ES-I3 (cell line): Measurements from ENCODE around the gene RBMS1.

Source experiments
- H3K36me3 ChIP-seq: 2 replicates; pipeline ENCODE4 v1.6.1; 2013; ENCODE audit warnings: mild to moderate bottlenecking, low read length, control low read depth, moderate library complexity; ENCODE audit not compliant: insufficient read depth
- H3K4me1 ChIP-seq: 2 replicates; pipeline ENCODE4 v1.6.1; 2013; ENCODE audit warnings: mild to moderate bottlenecking, control low read depth, low read length; ENCODE audit not compliant: insufficient read depth
- H3K9ac ChIP-seq: 2 replicates; pipeline ENCODE4 v1.6.1; 2013; ENCODE audit warnings: low read depth, mild to moderate bottlenecking, low read length, moderate library complexity
- H3K9me3 ChIP-seq: 2 replicates; pipeline ENCODE4 v1.6.1; 2013; ENCODE audit warnings: mild to moderate bottlenecking, low read length, moderate library complexity; ENCODE audit not compliant: control insufficient read depth, insufficient read depth

RBMS1 gene

GRCh38 chr2:160251569-160251968, 242.0 kb downstream of the RBMS1 start:
- H3K36me3 ChIP-seq, result no peaks in the 10 kb centered on the region
- H3K4me1 ChIP-seq, result no peaks in the 10 kb centered on the region
- no peaks in the 10 kb centered on the region for H3K9me3 ChIP-seq
- no peak overlapping the region for H3K9ac ChIP-seq

- no peaks in the 10 kb centered on the region for H3K4me1 ChIP-seq
- no peak overlapping the region for H3K9ac ChIP-seq
- H3K9me3 ChIP-seq, result no peaks in the 10 kb centered on the region; the same call in 1 of the 2 replicates
- no peaks in the 10 kb centered on the region for H3K36me3 ChIP-seq
These were observed 243.7 kb downstream of the RBMS1 start for GRCh38 chr2:160249876-160250275.

- Histone ChIP-seq H3K9me3 (no peaks in the 10 kb centered on the region; the same call in 1 of the 2 replicates), H3K4me1 (no peaks in the 10 kb centered on the region), H3K9ac (no peak overlapping the region), H3K36me3 (no peaks in the 10 kb centered on the region)
These were observed 246.1 kb downstream of the RBMS1 start for GRCh38 chr2:160247296-160248035.

- no peaks in the 10 kb centered on the region for H3K36me3 ChIP-seq
- no peaks in the 10 kb centered on the region for H3K4me1 ChIP-seq
- no peaks in the 10 kb centered on the region; the same call in 1 of the 2 replicates for H3K9me3 ChIP-seq
- no peak overlapping the region for H3K9ac ChIP-seq
These were observed 247.3 kb downstream of the RBMS1 start for GRCh38 chr2:160246356-160246755.

- Histone ChIP-seq H3K9ac (no peak overlapping the region), H3K4me1 (no peaks in the 10 kb centered on the region), H3K36me3 (no peaks in the 10 kb centered on the region), H3K9me3 (no peaks in the 10 kb centered on the region; the same call in 1 of the 2 replicates)
These were observed 247.9 kb downstream of the RBMS1 start for GRCh38 chr2:160245614-160246155.

- Histone ChIP-seq H3K9ac (no peak overlapping the region), H3K9me3 (no peaks in the 10 kb centered on the region; the same call in 1 of the 2 replicates), H3K4me1 (no peaks in the 10 kb centered on the region), H3K36me3 (no peaks in the 10 kb centered on the region)
These were observed 250.6 kb downstream of the RBMS1 start for GRCh38 chr2:160242893-160243564.

GRCh38 chr2:160241251-160242137, 252.1 kb downstream of the RBMS1 start:
- no peaks in the 10 kb centered on the region for H3K36me3 ChIP-seq
- H3K9me3 ChIP-seq, result no peaks in the 10 kb centered on the region; the same call in 1 of the 2 replicates
- no peaks in the 10 kb centered on the region for H3K4me1 ChIP-seq
- no peak overlapping the region for H3K9ac ChIP-seq

- Histone ChIP-seq H3K4me1 (no peaks in the 10 kb centered on the region), H3K36me3 (no peaks in the 10 kb centered on the region), H3K9ac (no peak overlapping the region), H3K9me3 (no peaks in the 10 kb centered on the region)
These were observed 254.2 kb downstream of the RBMS1 start for GRCh38 chr2:160239436-160239835.

GRCh38 chr2:160238392-160238791, 255.2 kb downstream of the RBMS1 start:
- Histone ChIP-seq H3K9ac (no peak overlapping the region), H3K4me1 (no peaks in the 10 kb centered on the region), H3K36me3 (no peaks in the 10 kb centered on the region), H3K9me3 (no peaks in the 10 kb centered on the region)

GRCh38 chr2:160232905-160233475, 260.6 kb downstream of the RBMS1 start:
- Histone ChIP-seq H3K9ac (no peak overlapping the region), H3K4me1 (no peaks in the 10 kb centered on the region), H3K9me3 (no peaks in the 10 kb centered on the region), H3K36me3 (no peaks in the 10 kb centered on the region)

GRCh38 chr2:160229591-160229990, 264.0 kb downstream of the RBMS1 start:
- Histone ChIP-seq H3K9me3 (no peaks in the 10 kb centered on the region), H3K36me3 (no peaks in the 10 kb centered on the region), H3K9ac (no peak overlapping the region), H3K4me1 (no peaks in the 10 kb centered on the region)

- Histone ChIP-seq H3K9ac (no peak overlapping the region), H3K9me3 (no peaks in the 10 kb centered on the region), H3K4me1 (peaks cover 6% of the 10 kb centered on the region; the same call in 1 of the 2 replicates), H3K36me3 (no peaks in the 10 kb centered on the region)
These were observed 265.3 kb downstream of the RBMS1 start for GRCh38 chr2:160228141-160228917.

GRCh38 chr2:160227293-160227915, 266.2 kb downstream of the RBMS1 start:
- peaks cover 6% of the 10 kb centered on the region; the same call in 1 of the 2 replicates for H3K4me1 ChIP-seq
- H3K9me3 ChIP-seq, result no peaks in the 10 kb centered on the region
- no peak overlapping the region for H3K9ac ChIP-seq
- H3K36me3 ChIP-seq, result no peaks in the 10 kb centered on the region
